GM12874 (cell line): Measurements from ENCODE around the gene BTF3.

Experiments
- TF ChIP-seq, protein P1 (sequence below): IDR thresholded peaks from 2 replicates; pipeline ENCODE4 v1.5.1; 2011; ENCODE audit warnings: low read depth, mild to moderate bottlenecking, control low read depth, low read length, moderate library complexity; ENCODE audit not compliant: insufficient read depth

Gene BTF3

DNA sequence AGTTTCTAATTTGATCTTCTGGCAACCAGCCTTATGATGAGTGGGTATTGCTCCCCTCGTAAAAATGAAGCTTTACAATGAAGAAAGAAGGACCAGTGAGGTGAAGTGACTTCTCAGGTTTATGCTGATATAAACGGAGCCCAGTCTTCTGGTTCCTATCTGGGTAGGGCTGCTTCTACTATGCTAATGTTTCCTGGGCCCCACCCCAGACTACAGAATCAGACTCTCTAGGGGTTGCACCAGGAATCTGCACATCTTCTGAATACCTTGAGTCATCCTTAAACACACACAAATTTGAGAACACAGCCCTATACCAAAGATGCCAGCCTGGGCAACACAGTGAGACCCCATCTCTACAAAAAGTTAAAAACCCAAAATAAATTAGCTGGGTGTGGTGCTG, 16.2 kb downstream of the BTF3 start:
- TF ChIP-seq, protein P1, sequence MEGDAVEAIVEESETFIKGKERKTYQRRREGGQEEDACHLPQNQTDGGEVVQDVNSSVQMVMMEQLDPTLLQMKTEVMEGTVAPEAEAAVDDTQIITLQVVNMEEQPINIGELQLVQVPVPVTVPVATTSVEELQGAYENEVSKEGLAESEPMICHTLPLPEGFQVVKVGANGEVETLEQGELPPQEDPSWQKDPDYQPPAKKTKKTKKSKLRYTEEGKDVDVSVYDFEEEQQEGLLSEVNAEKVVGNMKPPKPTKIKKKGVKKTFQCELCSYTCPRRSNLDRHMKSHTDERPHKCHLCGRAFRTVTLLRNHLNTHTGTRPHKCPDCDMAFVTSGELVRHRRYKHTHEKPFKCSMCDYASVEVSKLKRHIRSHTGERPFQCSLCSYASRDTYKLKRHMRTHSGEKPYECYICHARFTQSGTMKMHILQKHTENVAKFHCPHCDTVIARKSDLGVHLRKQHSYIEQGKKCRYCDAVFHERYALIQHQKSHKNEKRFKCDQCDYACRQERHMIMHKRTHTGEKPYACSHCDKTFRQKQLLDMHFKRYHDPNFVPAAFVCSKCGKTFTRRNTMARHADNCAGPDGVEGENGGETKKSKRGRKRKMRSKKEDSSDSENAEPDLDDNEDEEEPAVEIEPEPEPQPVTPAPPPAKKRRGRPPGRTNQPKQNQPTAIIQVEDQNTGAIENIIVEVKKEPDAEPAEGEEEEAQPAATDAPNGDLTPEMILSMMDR: no peak

DNA sequence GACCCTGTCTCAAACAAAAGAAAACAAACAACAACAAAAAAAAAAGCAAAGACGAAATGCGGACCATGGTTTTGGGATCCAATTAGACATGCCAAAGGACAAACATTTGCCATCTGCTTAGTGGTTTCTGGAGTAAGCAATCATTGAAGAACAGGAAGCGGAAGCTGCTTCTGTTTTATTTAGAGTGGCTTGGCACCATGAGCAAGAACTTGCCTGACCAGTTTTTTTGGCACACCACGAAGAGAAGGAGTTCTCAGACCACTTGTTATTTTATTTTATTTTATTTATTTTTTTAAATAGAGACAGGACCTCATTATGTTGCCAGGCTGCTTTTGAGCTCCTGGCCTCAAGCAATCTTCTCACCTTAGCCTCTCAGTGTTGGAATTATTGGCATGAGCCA, 17.0 kb downstream of the BTF3 start:
- TF ChIP-seq, protein P1: no peak

- TF ChIP-seq, protein P1: peak; percentile 85
Observed at GRCh38 chr5:73519531-73520283, 21.5 kb downstream of the BTF3 start.

DNA sequence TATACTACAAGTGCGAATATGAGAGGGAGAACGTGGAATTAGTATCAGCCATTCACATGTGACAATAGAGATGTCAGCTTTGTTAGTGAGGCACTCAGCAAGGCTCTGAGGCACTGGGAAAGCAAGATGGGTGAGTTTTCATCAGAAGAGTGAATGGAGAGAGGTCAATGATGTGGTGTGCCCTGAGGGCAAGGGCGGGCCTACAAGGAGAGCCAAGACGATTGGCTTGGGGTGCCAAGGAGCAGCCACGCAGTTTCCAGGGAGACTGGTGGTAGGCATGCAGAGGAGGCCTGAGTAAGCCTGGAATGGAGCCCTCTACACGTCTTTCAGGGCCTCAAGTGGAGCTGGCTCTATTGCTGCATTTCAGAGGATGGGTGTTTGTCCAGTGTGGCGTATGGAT, 24.7 kb downstream of the BTF3 start:
- TF ChIP-seq, protein P1: no peak

DNA sequence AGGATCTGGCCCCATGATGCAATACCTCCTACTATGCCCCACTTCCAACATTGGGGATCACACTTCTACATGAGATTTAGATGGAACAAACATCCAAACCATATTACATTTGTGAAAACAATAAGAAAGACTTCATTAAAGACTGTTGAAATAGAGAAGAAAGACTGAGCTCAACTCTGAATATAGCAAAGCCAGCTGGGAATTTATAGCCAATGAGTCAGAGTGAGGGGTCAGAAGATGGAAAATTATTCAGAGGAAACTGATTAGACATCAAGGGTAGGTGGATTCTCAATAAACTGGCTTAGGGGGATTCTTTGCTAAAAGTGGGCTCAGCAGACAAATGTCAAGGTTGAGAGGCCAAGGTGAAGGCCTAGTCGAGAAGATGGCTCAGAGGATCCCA, 25.6 kb downstream of the BTF3 start:
- TF ChIP-seq, protein P1: no peak

DNA sequence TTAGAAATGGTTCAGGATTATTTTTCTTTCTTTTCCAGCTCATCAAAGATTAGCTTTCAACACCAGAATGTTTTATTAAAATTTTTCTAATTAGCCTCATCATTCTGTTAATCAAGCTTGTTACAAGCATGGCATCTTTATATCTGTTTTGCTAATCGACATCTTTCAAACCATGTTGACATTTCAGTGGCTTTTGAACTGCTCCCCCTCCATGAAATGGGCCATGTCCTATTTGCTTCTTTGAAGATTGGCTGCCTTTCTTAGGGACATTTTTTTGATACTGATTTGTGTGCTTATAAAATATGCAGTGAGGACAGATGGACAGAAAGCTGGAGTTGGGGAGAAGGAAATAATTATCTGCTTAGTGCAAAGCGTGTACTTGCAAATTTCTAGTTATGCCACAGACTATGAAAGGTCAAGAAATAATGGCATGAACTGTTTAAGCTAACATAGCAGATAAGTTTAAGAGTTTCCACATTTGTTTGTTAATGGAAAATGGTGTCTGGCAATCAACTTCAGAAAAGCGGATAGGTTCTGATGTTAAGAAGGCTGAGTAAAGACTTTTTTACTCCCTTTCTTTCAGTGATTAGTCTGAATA, 27.5 kb downstream of the BTF3 start:
- TF ChIP-seq, protein P1: no peak

GRCh38 chr5:73528248-73528647, 30.0 kb downstream of the BTF3 start:
- TF ChIP-seq, protein P1: no peak
